IMR-90 (cell line): ENCODE measurements around the gene RNF32. TPM values are rescaled to one million over a fixed set of nuclear protein-coding genes. Genes with fewer than 3 reads are reported as not detected.

Source experiments
- ATAC-seq: fragments of 200-7000 bp; cut with Tn5 transposase; 2 replicates; pipeline ENCODE4 v1.9.1; 2020; ENCODE audit warnings: low read depth, mild to moderate bottlenecking, moderate library complexity
- BruUV-seq: library from RNA; stranded (reverse); fragments of 400-500 nt; replicated peaks from 2 replicates; lab custom pipeline; 2021; lab: Mats Ljungman, UMichigan
- CTCF ChIA-PET: fragments of 300-600 bp; formaldehyde crosslinking; extraction: SDS; loops from one replicate; lab custom pipeline; 2021; ENCODE audit warnings: antibody characterized with exemption; lab: Yijun Ruan, JAX
- POLR2A ChIA-PET: fragments of 300-600 bp; sonication (Branson Sonifier 250); formaldehyde crosslinking; loops from one replicate; lab custom pipeline; 2022; ENCODE audit warnings: antibody characterized with exemption; ENCODE audit not compliant: unreplicated experiment; lab: Charles Lee
- DNase-seq: peaks from one replicate; pipeline ENCODE4 v3.0.0; 2013
- H2AFZ ChIP-seq: replicated peaks from 2 replicates; pipeline ENCODE3; 2013; ENCODE audit warnings: low read length, mild to moderate bottlenecking; ENCODE audit not compliant: poor library complexity
- H2AK5ac ChIP-seq: 2 replicates; pipeline ENCODE4 v1.6.1; 2013; ENCODE audit warnings: low read depth, low read length, inconsistent platforms
- H2AK9ac ChIP-seq: replicated peaks from 2 replicates; pipeline ENCODE3; 2013; ENCODE audit warnings: mild to moderate bottlenecking, low read depth, low read length, moderate library complexity; ENCODE audit not compliant: poor library complexity
- H2BK120ac ChIP-seq: 2 replicates; pipeline ENCODE4 v1.6.1; 2013; ENCODE audit warnings: low read depth, low read length, inconsistent platforms
- H2BK15ac ChIP-seq: 3 replicates; pipeline ENCODE4 v1.6.1; 2013; ENCODE audit warnings: low read depth, low read length, inconsistent platforms
- H2BK20ac ChIP-seq: 2 replicates; pipeline ENCODE4 v1.6.1; 2013; ENCODE audit warnings: low read depth, mild to moderate bottlenecking, inconsistent platforms, low read length, moderate library complexity
- H2BK5ac ChIP-seq: 2 replicates; pipeline ENCODE4 v1.6.1; 2013; ENCODE audit warnings: mild to moderate bottlenecking, low read depth, low read length, inconsistent platforms; ENCODE audit not compliant: poor library complexity, severe bottlenecking
- H3K14ac ChIP-seq: replicated peaks from 2 replicates; pipeline ENCODE4 v1.6.1; 2013; ENCODE audit warnings: low read depth, low read length, inconsistent platforms
- H3K18ac ChIP-seq: 2 replicates; pipeline ENCODE4 v1.6.1; 2013; ENCODE audit warnings: low read depth, low read length, control low read depth
- H3K23ac ChIP-seq: 2 replicates; pipeline ENCODE4 v1.6.1; 2013; ENCODE audit warnings: low read depth, low read length, inconsistent platforms
- H3K27ac ChIP-seq: 2 replicates; pipeline ENCODE4 v1.5.1; 2013; ENCODE audit warnings: mild to moderate bottlenecking, control low read depth, low read length; ENCODE audit not compliant: insufficient read depth
- H3K27me3 ChIP-seq: 2 replicates; pipeline ENCODE4 v1.6.1; 2013; ENCODE audit warnings: low read length; ENCODE audit not compliant: control insufficient read depth, insufficient read depth
- H3K36me3 ChIP-seq: 2 replicates; pipeline ENCODE4 v1.6.1; 2013; ENCODE audit warnings: low read length, mixed read lengths; ENCODE audit not compliant: control insufficient read depth, insufficient read depth
- H3K4ac ChIP-seq: 2 replicates; pipeline ENCODE4 v1.6.1; 2013; ENCODE audit warnings: low read depth, low read length, inconsistent platforms
- H3K4me1 ChIP-seq: 2 replicates; pipeline ENCODE4 v1.6.1; 2013; ENCODE audit warnings: low read length, mixed read lengths; ENCODE audit not compliant: control insufficient read depth, insufficient read depth
- H3K4me2 ChIP-seq: 2 replicates; pipeline ENCODE4 v1.6.1; 2013; ENCODE audit warnings: low read depth, mild to moderate bottlenecking, control low read depth, low read length, moderate library complexity
- H3K4me3 ChIP-seq: 2 replicates; pipeline ENCODE4 v1.5.1; 2013; ENCODE audit warnings: low read depth, mild to moderate bottlenecking, control low read depth, low read length, moderate library complexity; ENCODE audit not compliant: insufficient read depth
- H3K56ac ChIP-seq: 2 replicates; pipeline ENCODE4 v1.6.1; 2013; ENCODE audit warnings: low read length, inconsistent platforms; ENCODE audit not compliant: insufficient read depth; ENCODE audit errors: extremely low read depth
- H3K79me1 ChIP-seq, 2 experiments: 2 replicates each; pipeline ENCODE4 v1.6.1; 2013; ENCODE audit warnings: low read length in 2 of 2, inconsistent platforms in 1 of 2, low read depth in 1 of 2
- H3K9ac ChIP-seq: 2 replicates; pipeline ENCODE4 v1.6.1; 2013; ENCODE audit warnings: low read depth, low read length, control low read depth
- H3K9me1 ChIP-seq: 2 replicates; pipeline ENCODE4 v1.6.1; 2013; ENCODE audit warnings: low read length, inconsistent platforms; ENCODE audit not compliant: insufficient read depth
- H3K9me3 ChIP-seq: 2 replicates; pipeline ENCODE4 v1.6.1; 2013; ENCODE audit warnings: low read length; ENCODE audit not compliant: control insufficient read depth, insufficient read depth
- H4K20me1 ChIP-seq: 2 replicates; pipeline ENCODE4 v1.6.1; 2013; ENCODE audit warnings: low read length, inconsistent platforms; ENCODE audit not compliant: insufficient read depth
- H4K5ac ChIP-seq: 2 replicates; pipeline ENCODE4 v1.6.1; 2013; ENCODE audit warnings: mild to moderate bottlenecking, low read depth, low read length, control low read depth
- H4K8ac ChIP-seq, 2 experiments: 2 replicates each; pipeline ENCODE4 v1.6.1; 2013; ENCODE audit warnings: low read depth in 2 of 2, low read length in 2 of 2, control low read depth in 1 of 2, inconsistent platforms in 1 of 2
- H4K91ac ChIP-seq: 2 replicates; pipeline ENCODE4 v1.6.1; 2013; ENCODE audit warnings: low read depth, low read length, inconsistent platforms; ENCODE audit not compliant: insufficient read depth
- BHLHE40 ChIP-seq: fragments of 150-350 bp; IDR thresholded peaks from 2 replicates; pipeline ENCODE4 v1.6.1; 2016; ENCODE audit warnings: mild to moderate bottlenecking, low read depth, low read length
- CEBPB ChIP-seq: IDR thresholded peaks from 2 replicates; pipeline ENCODE4 v1.6.1; 2012; ENCODE audit warnings: low read depth, low read length, improper control_type of control experiment
- CHD1 ChIP-seq: IDR thresholded peaks from 2 replicates; pipeline ENCODE4 v1.6.1; 2012; ENCODE audit warnings: low read depth, low read length, improper control_type of control experiment
- CTCF ChIP-seq: conservative IDR thresholded peaks from 2 replicates; pipeline ENCODE4 v1.5.1; 2012; ENCODE audit warnings: mild to moderate bottlenecking, low read depth, low read length, improper control_type of control experiment
- ELK1 ChIP-seq: fragments of 150-350 bp; IDR thresholded peaks from 2 replicates; pipeline ENCODE4 v1.6.1; 2016; ENCODE audit warnings: low read depth, mild to moderate bottlenecking, low read length, moderate library complexity, borderline replicate concordance
- FOS ChIP-seq: fragments of 150-350 bp; IDR thresholded peaks from 2 replicates; pipeline ENCODE4 v1.6.1; 2016; ENCODE audit warnings: low read depth, low read length
- MAFK ChIP-seq: IDR thresholded peaks from 2 replicates; pipeline ENCODE4 v1.6.1; 2012; ENCODE audit warnings: low read depth, low read length, improper control_type of control experiment
- MAZ ChIP-seq: IDR thresholded peaks from 2 replicates; pipeline ENCODE4 v1.6.1; 2012; ENCODE audit warnings: low read depth, mild to moderate bottlenecking, low read length, improper control_type of control experiment, moderate library complexity, borderline replicate concordance
- MXI1 ChIP-seq: IDR thresholded peaks from 2 replicates; pipeline ENCODE4 v1.6.1; 2012; ENCODE audit warnings: low read depth, mild to moderate bottlenecking, low read length, moderate library complexity, borderline replicate concordance
- NFE2L2 ChIP-seq: fragments of 150-350 bp; IDR thresholded peaks from 2 replicates; pipeline ENCODE4 v1.6.1; 2016; ENCODE audit warnings: low read depth, mild to moderate bottlenecking, low read length
- POLR2A ChIP-seq: IDR thresholded peaks from 2 replicates; pipeline ENCODE4 v1.6.1; 2012; ENCODE audit warnings: mild to moderate bottlenecking, low read depth, low read length
- RAD21 ChIP-seq: IDR thresholded peaks from 2 replicates; pipeline ENCODE4 v1.6.1; 2012; ENCODE audit warnings: low read length, improper control_type of control experiment
- RCOR1 ChIP-seq: IDR thresholded peaks from 2 replicates; pipeline ENCODE4 v1.6.1; 2012; ENCODE audit warnings: mild to moderate bottlenecking, low read length, improper control_type of control experiment; ENCODE audit not compliant: insufficient replicate concordance
- RFX5 ChIP-seq: IDR thresholded peaks from 2 replicates; pipeline ENCODE4 v1.8.0; 2012; ENCODE audit warnings: low read depth, mild to moderate bottlenecking, low read length, moderate library complexity
- USF2 ChIP-seq: fragments of 150-350 bp; IDR thresholded peaks from 2 replicates; pipeline ENCODE4 v1.6.1; 2017; ENCODE audit warnings: mild to moderate bottlenecking, antibody characterized with exemption, low read length, low read depth
- WGBS, 2 experiments: methylation state at CpG; one replicate each; pipeline versions ENCODE4 v1.1.5 to v1.1.7; 2013; ENCODE audit warnings: missing lambda C conversion rate in 2 of 2; ENCODE audit not compliant: insufficient read length in 1 of 2; ENCODE audit errors: extremely low coverage in 2 of 2; 5-methylcytosine and 5-hydroxymethylcytosine counted together
- dilution Hi-C: fragments of 300-500 bp; cut with HindIII; formaldehyde crosslinking; loops from one replicate; pipeline ENCODE4 v1.14.3; 2018; ENCODE audit warnings: low sequenced_read_pairs; ENCODE audit not compliant: unreplicated experiment
- in situ Hi-C: fragments of 300-500 bp; cut with MboI; formaldehyde crosslinking; loops from 3 replicates; pipeline ENCODE4 v1.14.3; 2019; ENCODE audit warnings: low sequenced_read_pairs, inconsistent platforms, mixed read lengths
- intact Hi-C: fragments of 100-400 bp; cut with micrococcal nuclease; formaldehyde crosslinking; loops from 2 replicates; pipeline ENCODE4 v1.10.0; 2022
- polyA plus RNA-seq, 3 experiments: library from polyadenylated mRNA; depleted of rRNA; stranded (reverse); fragments of >200 nt; gene quantifications; 2 replicates each; pipeline ENCODE4 v1.2.3, GENCODE V29; 2012; ENCODE audit warnings: low replicate concordance in 1 of 3
- total RNA-seq: library from RNA; depleted of rRNA; stranded (reverse); fragments of >200 nt; gene quantifications from 2 replicates; pipeline ENCODE4 v1.2.3, GENCODE V29; 2012

RNF32 gene
- total and polyA plus RNA-seq, 2 of the 4 experiments (the other 2 are of a cell fraction): 0.36 to 0.63 TPM

- Histone ChIP-seq H2AK5ac (no peak overlapping the region), H3K56ac (no peak overlapping the region), H3K23ac (no peak overlapping the region), H3K9me3 (no peaks in the 10 kb centered on the region), H3K27me3 (peaks cover 21% of the 10 kb centered on the region), H4K5ac (no peak overlapping the region), H2BK5ac (no peak overlapping the region), H3K18ac (no peak overlapping the region), H3K27ac (no peak overlapping the region), H4K20me1 (no peaks in the 10 kb centered on the region), H2AFZ (no peak overlapping the region), H3K4me3 (no peak overlapping the region), H4K8ac (no peak overlapping the region), H3K14ac (no peak overlapping the region), H2BK20ac (no peak overlapping the region), H4K91ac (no peak overlapping the region), H2AK9ac (no peak overlapping the region), H3K9ac (no peak overlapping the region), H3K4ac (no peak overlapping the region), H3K79me1 (no peaks in the 10 kb centered on the region), H2BK120ac (no peak overlapping the region), H2BK15ac (no peak overlapping the region), H3K9me1 (no peaks in the 10 kb centered on the region), H3K4me1 (no peaks in the 10 kb centered on the region), H3K4me2 (no peak overlapping the region; the same call in 1 of the 2 replicates), H3K36me3 (no peaks in the 10 kb centered on the region)
- CTCF ChIA-PET: no interaction called here
- intact Hi-C loops (no loop called here), dilution Hi-C loops (no loop called here), in situ Hi-C loops (no loop called here)
- 9% methylated on average over 19 of the region's 92 CpGs; no CpG with 5 or more reads in 1 of the 2 experiments for WGBS, 2 experiments
- DNase-seq (peak; percentile 4), ATAC-seq (peak; percentile 66)
- POLR2A ChIA-PET: no interaction called here
- no peak for TF ChIP-seq FOS
- no peak for TF ChIP-seq MAFK
- TF ChIP-seq NFE2L2: no peak
- TF ChIP-seq ELK1: no peak
- no peak for TF ChIP-seq RAD21
- no peak for TF ChIP-seq MXI1
- no peak for TF ChIP-seq CEBPB
- TF ChIP-seq CHD1: no peak
- TF ChIP-seq POLR2A: no peak
- no peak for TF ChIP-seq RFX5
- no peak for TF ChIP-seq USF2
- TF ChIP-seq RCOR1: no peak
- TF ChIP-seq CTCF: no peak
- no peak for TF ChIP-seq BHLHE40
- TF ChIP-seq MAZ: no peak
- no TSS peak for BruUV-seq
Measured at GRCh38 chr7:156616269-156617202, 24.0 kb upstream of the RNF32 start.
